Peyer's patch (tissue), 4 donors: ENCODE measurements around the gene DCAF4L1.

Source experiments
- POLR2A ChIP-seq, 2 donors: fragments of 450-650 bp; IDR thresholded peaks; one replicate each; pipeline ENCODE4 v1.5.1; 2017; ENCODE audit warnings: antibody characterized with exemption in 2 of 2, mild to moderate bottlenecking in 2 of 2, moderate library complexity in 2 of 2
- TF ChIP-seq, protein P1 (sequence below), 6 experiments: fragments of 450-650 bp in 4 of 6; fragments of 200-600 bp in 2 of 6; sonication (generic) in 1 of 6; IDR thresholded peaks; one replicate each; pipeline ENCODE4 v1.5.1; 2017 to 2019; ENCODE audit warnings: antibody characterized with exemption in 6 of 6, mild to moderate bottlenecking in 3 of 6, moderate library complexity in 1 of 6

DNA sequence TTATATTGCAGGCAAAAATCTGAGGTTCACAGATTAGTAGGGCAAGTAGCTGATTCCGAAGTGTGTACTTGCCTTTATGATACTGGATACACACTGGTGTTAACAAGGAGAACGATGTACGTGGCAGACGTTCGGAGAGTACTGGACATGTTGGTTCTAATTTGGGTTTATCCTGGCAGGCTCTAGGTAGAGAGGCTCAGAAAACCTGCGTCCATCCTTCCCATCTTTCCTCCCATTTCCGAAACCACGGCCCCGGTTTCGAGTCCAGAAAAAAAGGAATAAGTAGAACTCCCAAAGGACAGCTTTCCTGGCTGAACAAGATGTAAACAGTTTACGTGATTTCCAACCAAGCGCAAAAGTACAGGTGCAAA is 8.4 kb downstream of the DCAF4L1 start:
- no peak for TF ChIP-seq POLR2A (IDR thresholded peaks at IDR 0.05)
- TF ChIP-seq, protein P1, sequence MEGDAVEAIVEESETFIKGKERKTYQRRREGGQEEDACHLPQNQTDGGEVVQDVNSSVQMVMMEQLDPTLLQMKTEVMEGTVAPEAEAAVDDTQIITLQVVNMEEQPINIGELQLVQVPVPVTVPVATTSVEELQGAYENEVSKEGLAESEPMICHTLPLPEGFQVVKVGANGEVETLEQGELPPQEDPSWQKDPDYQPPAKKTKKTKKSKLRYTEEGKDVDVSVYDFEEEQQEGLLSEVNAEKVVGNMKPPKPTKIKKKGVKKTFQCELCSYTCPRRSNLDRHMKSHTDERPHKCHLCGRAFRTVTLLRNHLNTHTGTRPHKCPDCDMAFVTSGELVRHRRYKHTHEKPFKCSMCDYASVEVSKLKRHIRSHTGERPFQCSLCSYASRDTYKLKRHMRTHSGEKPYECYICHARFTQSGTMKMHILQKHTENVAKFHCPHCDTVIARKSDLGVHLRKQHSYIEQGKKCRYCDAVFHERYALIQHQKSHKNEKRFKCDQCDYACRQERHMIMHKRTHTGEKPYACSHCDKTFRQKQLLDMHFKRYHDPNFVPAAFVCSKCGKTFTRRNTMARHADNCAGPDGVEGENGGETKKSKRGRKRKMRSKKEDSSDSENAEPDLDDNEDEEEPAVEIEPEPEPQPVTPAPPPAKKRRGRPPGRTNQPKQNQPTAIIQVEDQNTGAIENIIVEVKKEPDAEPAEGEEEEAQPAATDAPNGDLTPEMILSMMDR (IDR thresholded peaks at IDR 0.05): no peak
